Measurements from ENCODE around the gene PUSL1. TPM values are rescaled to one million over a fixed set of nuclear protein-coding genes. Genes with fewer than 3 reads are reported as not detected.

The PUSL1 gene
- total RNA-seq, 1 experiment from 2014 or later = 18.9 TPM

GRCh38 chr1:1262758-1263157 is 45.6 kb upstream of the PUSL1 start:
- Histone ChIP-seq H2AFZ (no peak overlapping the region), H3K9me3 (ENCODE audit: insufficient read depth, low read depth) (no peaks in the 10 kb centered on the region), H3K27ac (no peak overlapping the region), H3F3A (ENCODE audit: insufficient read depth, low read depth) (peaks cover 22% of the 10 kb centered on the region; the same call in 1 of the 2 replicates), H3K4me3 (no peak overlapping the region), H3K4me2 (no peak overlapping the region), H3K4me1 (replicated peaks; ENCODE audit: insufficient read depth) (no peaks in the 10 kb centered on the region), H4K20me1 (ENCODE audit: insufficient read depth) (peaks cover 39% of the 10 kb centered on the region), H3K9me2 (ENCODE audit: insufficient read depth) (no peaks in the 10 kb centered on the region), H3K36me3 (ENCODE audit: low read depth) (peaks cover 12% of the 10 kb centered on the region; the same call in 1 of the 2 replicates), H3K79me2 (ENCODE audit: low read depth) (peaks cover 22% of the 10 kb centered on the region), H3K27me3 (ENCODE audit: insufficient read depth, low read depth) (no peaks in the 10 kb centered on the region)
- no peak for DNase-seq
- ChIA-PET POLR2A (ENCODE audit: unreplicated experiment) (no interaction called here), CTCF (no interaction called here)
- intact Hi-C loops (cut with micrococcal nuclease; ENCODE audit: unreplicated experiment) = no loop called here
- BruUV-seq (replicated peaks) = no TSS peak
- TF ChIP-seq CTCF (conservative IDR thresholded peaks at IDR 0.05) (no peak), EZH2 (IDR thresholded peaks at IDR 0.05; ENCODE audit: low read depth) (no peak)

DNA sequence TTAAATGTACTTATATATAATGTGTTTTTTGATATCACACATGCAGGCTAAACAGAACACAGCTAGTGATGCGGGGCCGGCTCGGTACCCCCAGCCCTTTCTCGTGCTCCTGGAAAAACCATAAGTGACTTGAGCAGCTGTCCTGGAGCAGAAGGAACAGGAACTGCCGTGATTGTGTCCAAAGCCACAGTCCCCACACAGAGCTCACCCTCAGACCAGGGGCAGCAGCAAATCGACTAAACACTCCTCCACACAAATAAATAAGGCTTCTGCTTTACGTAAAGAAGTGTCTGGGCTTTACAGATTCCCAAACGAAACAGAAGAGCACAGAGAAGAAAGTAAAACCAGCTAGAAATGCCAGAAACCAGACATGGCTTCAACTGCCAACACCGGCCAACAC is 44.4 kb upstream of the PUSL1 start:
- H3K9me2 ChIP-seq (ENCODE audit: insufficient read depth) = no peaks in the 10 kb centered on the region
- H3K4me3 ChIP-seq = no peak overlapping the region
- peaks cover 45% of the 10 kb centered on the region for H4K20me1 ChIP-seq (ENCODE audit: insufficient read depth)
- peaks cover 22% of the 10 kb centered on the region; the same call in 1 of the 2 replicates for H3F3A ChIP-seq (ENCODE audit: insufficient read depth, low read depth)
- no peak overlapping the region for H3K27ac ChIP-seq
- no peak overlapping the region for H2AFZ ChIP-seq
- no peaks in the 10 kb centered on the region for H3K4me1 ChIP-seq (replicated peaks; ENCODE audit: insufficient read depth)
- no peaks in the 10 kb centered on the region for H3K9me3 ChIP-seq (ENCODE audit: insufficient read depth, low read depth)
- H3K27me3 ChIP-seq (ENCODE audit: insufficient read depth, low read depth) = no peaks in the 10 kb centered on the region
- no peak for DNase-seq
- ChIA-PET CTCF (no interaction called here), POLR2A (ENCODE audit: unreplicated experiment) (interaction anchor here (0.6 kb wide), 1 partner anchor 9 kb away, joined by 3 read pairs; the partner anchor contains the start of gene UBE2J2)
- intact Hi-C loops (cut with micrococcal nuclease; ENCODE audit: unreplicated experiment) = no loop called here
- H3K4me2 ChIP-seq = no peak overlapping the region
- peaks cover 12% of the 10 kb centered on the region; the same call in 1 of the 2 replicates for H3K36me3 ChIP-seq (ENCODE audit: low read depth)
- BruUV-seq (replicated peaks) = no TSS peak
- peaks cover 33% of the 10 kb centered on the region for H3K79me2 ChIP-seq (ENCODE audit: low read depth)
- TF ChIP-seq CTCF (conservative IDR thresholded peaks at IDR 0.05) = no peak
- no peak for TF ChIP-seq EZH2 (IDR thresholded peaks at IDR 0.05; ENCODE audit: low read depth)

- CTCF ChIA-PET = interaction anchor here (0.6 kb wide), 2 partner anchors 192 to 288 kb away, joined by 3 to 5 read pairs; no protein-coding TSS in a partner anchor
- POLR2A ChIA-PET (ENCODE audit: unreplicated experiment) = interaction anchor here (0.5 to 0.6 kb wide), 2 partner anchors 245 to 280 kb away, joined by 8 to 13 read pairs; partner anchors contain the start of gene AGRN
- Histone ChIP-seq H3K9me2 (ENCODE audit: insufficient read depth) (no peaks in the 10 kb centered on the region), H3K4me3 (no peak overlapping the region), H2AFZ (no peak overlapping the region), H4K20me1 (ENCODE audit: insufficient read depth) (peaks cover 51% of the 10 kb centered on the region), H3K36me3 (ENCODE audit: low read depth) (peaks cover 10% of the 10 kb centered on the region; the same call in 1 of the 2 replicates), H3K27ac (peak overlapping the region; percentile 44; the same call in 1 of the 2 replicates), H3K4me1 (replicated peaks; ENCODE audit: insufficient read depth) (no peaks in the 10 kb centered on the region), H3F3A (ENCODE audit: insufficient read depth, low read depth) (peaks cover 22% of the 10 kb centered on the region; the same call in 1 of the 2 replicates), H3K27me3 (ENCODE audit: insufficient read depth, low read depth) (no peaks in the 10 kb centered on the region), H3K79me2 (ENCODE audit: low read depth) (peaks cover 39% of the 10 kb centered on the region), H3K4me2 (no peak overlapping the region), H3K9me3 (ENCODE audit: insufficient read depth, low read depth) (no peaks in the 10 kb centered on the region)
- DNase-seq = peak; percentile 70 to 84
- intact Hi-C loops (cut with micrococcal nuclease; ENCODE audit: unreplicated experiment) = loop anchor here (1.0 kb wide), 2 partner anchors 102 to 143 kb away; no protein-coding TSS in a partner anchor
- BruUV-seq (replicated peaks) = no TSS peak
- TF ChIP-seq EZH2 (IDR thresholded peaks at IDR 0.05; ENCODE audit: low read depth) (no peak), CTCF (conservative IDR thresholded peaks at IDR 0.05) (peak; percentile 53)
These were observed 43.5 kb upstream of the PUSL1 start for GRCh38 chr1:1264868-1265272.
